Muscle layer of duodenum (tissue), 2 donors: Measurements from ENCODE around the gene CDK8.
"Not testable (repeated sequence)": the region's sequence is repeated elsewhere in the genome, so short reads cannot be mapped to it uniquely, and the experiment has no call there.

Experiments
- H3K27ac ChIP-seq: one replicate; pipeline ENCODE4 v1.7.0; 2013; ENCODE audit warnings: mild to moderate bottlenecking, low read length
- H3K27me3 ChIP-seq: one replicate; pipeline ENCODE4 v1.7.0; 2013; ENCODE audit warnings: low read depth, mild to moderate bottlenecking, control low read depth, low read length
- H3K36me3 ChIP-seq, 2 donors: one replicate each; pipeline ENCODE4 v1.7.0; 2013; ENCODE audit warnings: low read length in 2 of 2, control low read depth in 1 of 2, mild to moderate bottlenecking in 1 of 2; ENCODE audit not compliant: insufficient read depth in 2 of 2, control insufficient read depth in 1 of 2
- H3K4me1 ChIP-seq, 2 donors: one replicate each; pipeline ENCODE4 v1.7.0; 2013; ENCODE audit warnings: low read length in 2 of 2, mild to moderate bottlenecking in 2 of 2, control low read depth in 1 of 2, moderate library complexity in 1 of 2; ENCODE audit not compliant: insufficient read depth in 2 of 2, control insufficient read depth in 1 of 2
- H3K4me3 ChIP-seq, 2 donors: one replicate each; pipeline ENCODE4 v1.7.0; 2013; ENCODE audit warnings: low read length in 2 of 2, low read depth in 1 of 2, mild to moderate bottlenecking in 1 of 2
- H3K9me3 ChIP-seq, 2 donors: one replicate each; pipeline ENCODE4 v1.7.0; 2013; ENCODE audit warnings: low read length in 2 of 2, control low read depth in 1 of 2, mild to moderate bottlenecking in 1 of 2; ENCODE audit not compliant: control insufficient read depth in 1 of 2
- donor health status: healthy.

CDK8 gene

DNA sequence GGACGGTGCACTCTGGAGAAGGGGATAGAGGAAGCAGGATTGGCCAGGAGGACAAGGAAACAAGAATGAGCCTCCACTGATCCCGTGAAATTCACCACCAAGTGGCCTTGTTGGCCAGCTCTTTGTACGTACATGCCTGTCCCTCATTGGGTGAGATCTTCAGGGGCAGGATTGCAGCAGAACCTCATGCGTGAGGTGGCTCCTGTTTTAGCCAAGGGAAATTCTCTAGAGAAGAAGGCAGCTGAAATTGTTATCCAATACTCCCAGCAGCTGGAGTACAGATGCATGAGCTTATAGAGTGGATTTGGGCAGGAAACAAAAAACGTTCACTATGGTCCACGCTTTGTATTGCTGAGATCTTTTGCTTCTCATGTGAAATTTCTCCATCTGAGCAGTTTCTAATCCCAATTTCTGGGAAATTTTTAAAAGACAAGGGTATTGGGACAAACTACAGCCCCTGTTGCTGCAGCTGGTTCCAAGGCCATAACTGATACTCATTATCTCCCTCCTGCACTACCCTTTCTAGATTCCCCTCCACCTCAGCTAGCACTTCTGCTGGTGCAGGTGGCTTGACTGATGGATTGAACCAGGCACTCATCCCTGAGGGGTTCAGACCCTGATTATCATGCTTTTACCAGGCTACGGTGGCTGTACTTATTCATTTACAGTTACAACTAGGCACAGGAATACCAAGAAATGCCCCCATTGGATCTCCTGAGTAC, 27.9 kb upstream of the CDK8 start:
- Histone ChIP-seq H3K27ac (no peak overlapping the region), H3K4me1 (peaks cover 6% of the 10 kb centered on the region in 2 donors), H3K9me3 (no peaks in the 10 kb centered on the region), H3K36me3 (peaks cover 0 to 3% of the 10 kb centered on the region in 2 donors), H3K4me3 (no peak overlapping the region), H3K27me3 (no peaks in the 10 kb centered on the region)

DNA sequence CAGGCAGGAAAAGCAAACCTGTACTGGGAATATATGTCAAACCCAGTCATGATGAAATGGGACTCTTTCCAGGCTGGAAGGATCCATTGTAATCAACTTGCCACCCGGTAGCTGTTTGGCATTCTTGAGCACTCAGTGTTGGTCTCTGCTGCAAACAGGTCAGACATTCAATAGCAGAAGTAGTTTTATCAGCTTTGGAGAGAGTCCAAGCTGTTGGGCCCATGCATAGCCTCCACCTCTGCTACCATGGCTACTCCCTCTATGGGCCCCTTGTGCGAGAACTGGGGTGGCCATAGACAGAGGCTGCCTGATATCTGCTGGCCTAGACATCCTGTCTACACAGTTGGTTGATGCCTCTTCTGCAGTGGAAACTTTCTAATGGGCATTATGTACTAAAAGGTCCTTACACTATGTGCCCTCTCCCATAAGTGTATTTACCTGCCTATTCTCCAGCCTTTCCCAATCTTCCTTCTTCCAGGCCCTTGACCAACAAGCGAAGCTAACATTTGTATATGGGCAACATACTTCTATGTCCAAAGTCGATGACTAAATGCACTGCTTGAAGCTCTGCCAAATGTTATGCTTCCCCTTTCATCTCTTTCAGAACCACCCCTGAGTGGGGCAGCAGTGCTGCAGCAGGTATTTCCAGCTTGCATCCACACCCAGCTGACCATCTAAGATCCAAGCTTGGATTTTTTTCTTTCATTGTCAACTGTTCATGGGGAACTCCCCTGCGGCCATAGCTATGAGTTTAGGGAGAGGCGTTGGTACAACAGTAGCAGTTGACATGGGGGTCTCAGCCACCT, 26.6 kb upstream of the CDK8 start:
- Histone ChIP-seq H3K4me3 (no peak overlapping the region), H3K9me3 (no peaks in the 10 kb centered on the region), H3K27me3 (no peaks in the 10 kb centered on the region), H3K27ac (no peak overlapping the region), H3K4me1 (peaks cover 6% of the 10 kb centered on the region in 2 donors), H3K36me3 (no peaks in the 10 kb centered on the region)

DNA sequence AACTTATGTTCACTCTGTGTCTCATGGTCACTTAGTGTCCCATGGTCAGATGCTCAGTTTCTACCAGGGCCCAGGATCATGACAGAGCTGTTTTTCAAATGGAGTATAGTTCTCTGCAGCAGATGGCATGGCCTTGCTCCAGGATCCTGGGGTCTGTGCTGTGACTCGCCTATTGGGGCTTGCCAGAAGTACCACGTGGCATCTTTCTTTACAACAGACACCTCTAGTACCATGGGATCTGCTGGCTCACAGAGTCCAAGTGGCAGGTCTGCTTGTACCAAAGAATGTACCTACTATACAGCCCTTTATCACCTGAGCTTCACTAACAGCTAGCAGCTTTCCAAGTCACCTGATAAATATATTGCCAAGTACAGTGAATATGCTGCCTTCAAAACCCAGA, 25.8 kb upstream of the CDK8 start:
- Histone ChIP-seq H3K9me3 (no peaks in the 10 kb centered on the region), H3K36me3 (no peaks in the 10 kb centered on the region), H3K4me1 (peaks cover under 1 to 1% of the 10 kb centered on the region in 2 donors), H3K4me3 (no peak overlapping the region), H3K27ac (no peak overlapping the region), H3K27me3 (no peaks in the 10 kb centered on the region)

DNA sequence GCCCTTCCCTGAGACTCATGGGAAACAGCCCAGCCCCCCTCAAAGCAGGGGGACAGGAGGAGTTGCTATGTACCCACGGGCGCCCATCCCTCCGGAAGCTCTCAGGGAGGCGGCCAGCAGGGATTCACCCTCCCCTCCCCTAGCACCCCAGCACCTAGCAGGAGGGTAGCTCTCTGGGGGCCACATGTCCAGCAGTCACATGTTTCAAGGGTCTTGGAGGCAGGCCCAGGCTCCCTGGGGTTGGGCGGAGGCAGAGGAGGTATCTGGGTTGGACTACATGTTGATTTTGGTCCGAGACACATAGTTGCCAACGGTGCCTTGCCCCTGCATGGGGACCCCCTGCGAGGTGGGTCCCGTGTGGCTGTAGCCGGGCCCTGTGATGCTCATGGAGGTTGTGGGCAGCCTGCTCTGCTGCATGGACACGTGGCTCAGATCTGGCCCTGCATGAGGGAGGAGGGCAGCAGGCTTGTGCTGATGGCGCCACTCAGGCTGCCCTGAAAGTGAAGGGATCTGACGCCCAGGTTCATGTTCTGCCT, 24.8 kb upstream of the CDK8 start:
- H3K27me3 ChIP-seq = no peaks in the 10 kb centered on the region
- H3K9me3 ChIP-seq = no peaks in the 10 kb centered on the region
- no peak overlapping the region for H3K27ac ChIP-seq
- H3K36me3 ChIP-seq = no peaks in the 10 kb centered on the region
- H3K4me1 ChIP-seq = no peaks in the 10 kb centered on the region
- H3K4me3 ChIP-seq = no peak overlapping the region

DNA sequence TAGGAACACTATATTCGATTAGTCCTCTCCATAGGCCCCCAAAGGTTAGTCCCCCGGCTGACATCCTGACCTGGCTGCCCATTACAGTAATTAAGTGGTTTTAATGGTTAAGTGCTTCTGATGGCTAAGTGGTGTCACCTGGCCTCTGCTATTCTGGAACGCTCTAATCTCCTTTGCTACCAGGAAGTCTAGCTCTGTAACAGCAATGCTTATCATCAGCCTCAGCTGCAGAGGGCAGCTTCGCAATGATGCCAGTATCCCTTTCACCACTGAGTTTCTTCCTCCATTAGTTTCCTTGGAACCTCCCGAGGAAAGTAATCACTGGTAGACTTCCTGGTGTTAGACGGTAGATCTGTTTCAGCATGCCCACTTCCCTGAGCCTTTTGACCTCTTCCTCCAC, 23.2 kb upstream of the CDK8 start:
- Histone ChIP-seq H3K27ac (no peak overlapping the region), H3K4me3 (no peak overlapping the region), H3K36me3 (no peaks in the 10 kb centered on the region), H3K27me3 (no peaks in the 10 kb centered on the region), H3K9me3 (no peaks in the 10 kb centered on the region), H3K4me1 (no peaks in the 10 kb centered on the region)

DNA sequence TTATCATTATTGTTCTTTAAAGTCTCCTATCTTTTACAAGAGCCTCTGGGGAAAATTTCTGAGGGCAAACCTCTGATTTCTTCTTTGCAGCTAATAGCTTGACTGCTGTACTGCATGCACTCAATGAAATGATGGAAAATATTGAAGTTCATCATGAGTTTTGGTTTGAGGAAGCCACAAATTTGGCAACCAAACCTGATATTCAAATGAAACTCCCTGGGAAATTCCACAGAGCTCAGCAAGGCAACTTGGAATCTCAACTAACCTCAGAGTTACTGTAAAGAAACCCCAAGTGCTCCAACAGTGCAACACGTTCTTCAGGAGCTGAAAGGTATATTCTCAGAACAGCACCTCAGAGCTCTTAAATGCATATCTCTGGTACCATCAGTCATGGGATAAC, 17.6 kb upstream of the CDK8 start:
- Histone ChIP-seq H3K4me3 (no peak overlapping the region), H3K27me3 (no peaks in the 10 kb centered on the region), H3K36me3 (no peaks in the 10 kb centered on the region)

DNA sequence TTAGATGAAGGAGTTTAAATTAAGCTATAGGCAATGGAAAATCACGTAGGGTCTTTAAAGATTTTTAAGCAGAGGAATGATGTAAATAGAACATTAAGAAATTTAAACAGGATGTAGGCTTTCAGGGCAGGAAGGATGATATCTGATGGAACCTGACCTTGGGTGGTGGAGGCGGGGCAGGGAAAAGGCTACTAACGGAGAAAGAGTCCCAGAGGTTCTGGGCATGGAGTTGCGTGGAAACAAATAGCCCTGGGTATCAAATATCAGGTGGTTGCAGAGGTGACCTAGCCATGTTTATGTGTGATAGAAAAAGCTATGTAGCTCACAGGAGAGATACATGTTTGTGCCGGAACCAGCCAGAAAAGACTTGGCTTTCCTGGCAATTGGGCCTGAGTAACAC, 7.8 kb upstream of the CDK8 start:
- no peaks in the 10 kb centered on the region for H3K4me1 ChIP-seq
- no peaks in the 10 kb centered on the region for H3K9me3 ChIP-seq
- H3K27ac ChIP-seq = no peak overlapping the region
- H3K36me3 ChIP-seq = no peaks in the 10 kb centered on the region
- no peak overlapping the region for H3K4me3 ChIP-seq
- no peaks in the 10 kb centered on the region for H3K27me3 ChIP-seq

More for the DNA sequence above, 17.6 kb upstream of the CDK8 start:
- Histone ChIP-seq H3K4me1 (no peaks in the 10 kb centered on the region), H3K27ac (no peak overlapping the region), H3K9me3 (no peaks in the 10 kb centered on the region)

DNA sequence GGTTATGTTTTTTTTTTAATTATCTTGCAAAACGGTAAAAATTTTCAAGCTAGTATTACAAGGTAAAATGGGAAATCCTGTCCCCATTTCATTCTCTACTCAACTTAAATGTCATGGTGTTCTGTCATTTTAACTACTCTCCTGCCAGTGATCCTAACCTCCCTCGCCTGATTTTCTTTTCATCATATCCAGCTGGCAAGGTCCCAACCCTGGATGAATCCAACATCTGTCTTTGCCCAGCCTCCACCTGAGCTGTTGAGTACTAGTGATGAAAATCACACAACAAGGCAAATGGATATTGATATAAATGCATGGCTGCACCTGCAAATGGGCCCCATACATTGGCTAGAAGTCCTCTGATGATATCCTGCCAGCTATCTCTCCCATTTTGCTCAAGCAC, 6.9 kb upstream of the CDK8 start:
- Histone ChIP-seq H3K27ac (no peak overlapping the region), H3K4me3 (no peak overlapping the region), H3K36me3 (no peaks in the 10 kb centered on the region), H3K9me3 (no peaks in the 10 kb centered on the region), H3K4me1 (no peaks in the 10 kb centered on the region), H3K27me3 (no peaks in the 10 kb centered on the region)

DNA sequence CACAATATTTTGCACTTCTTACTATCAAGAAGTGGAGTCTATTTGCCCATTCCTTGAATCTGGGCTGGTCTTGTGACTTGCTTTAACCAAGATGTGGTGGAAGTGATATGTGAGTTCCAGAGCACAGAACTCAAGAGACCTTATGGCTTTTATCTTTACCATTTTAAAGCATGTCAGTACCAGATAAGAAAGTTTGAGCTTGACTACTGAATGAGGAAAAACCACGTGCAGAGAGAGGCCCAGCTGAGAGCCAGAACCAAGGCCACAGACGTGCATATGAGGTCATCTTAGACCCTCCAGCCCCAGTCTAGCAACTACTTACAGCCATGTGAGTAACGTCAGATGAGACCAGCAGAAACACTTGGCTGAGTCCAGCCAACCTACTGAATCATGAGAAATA, 6.3 kb upstream of the CDK8 start:
- H3K9me3 ChIP-seq = no peaks in the 10 kb centered on the region
- H3K4me3 ChIP-seq = no peak overlapping the region
- H3K4me1 ChIP-seq = no peaks in the 10 kb centered on the region
- H3K36me3 ChIP-seq = no peaks in the 10 kb centered on the region
- no peak overlapping the region for H3K27ac ChIP-seq
- H3K27me3 ChIP-seq = no peaks in the 10 kb centered on the region

DNA sequence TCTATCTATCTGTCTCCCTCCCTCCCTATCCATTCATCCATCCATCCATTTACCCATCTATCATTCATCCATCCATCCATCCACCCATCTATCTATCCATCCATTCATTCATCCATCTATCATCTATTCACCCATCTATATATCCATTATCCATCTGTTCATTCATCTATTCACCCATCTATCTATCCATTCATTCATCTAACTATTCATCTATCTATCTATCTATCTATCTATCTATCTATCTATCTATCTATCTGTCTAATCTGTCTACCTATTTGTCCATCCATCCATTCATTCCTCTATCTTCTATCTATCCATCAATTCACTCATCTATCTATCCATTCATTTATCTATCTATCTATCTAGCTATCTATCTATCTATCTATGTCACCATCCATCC, 4.4 kb upstream of the CDK8 start:
- Histone ChIP-seq H3K27me3 (no peaks in the 10 kb centered on the region), H3K9me3 (no peaks in the 10 kb centered on the region), H3K36me3 (no peaks in the 10 kb centered on the region), H3K4me3 (no peak overlapping the region), H3K27ac (no peak overlapping the region), H3K4me1 (no peaks in the 10 kb centered on the region)

DNA sequence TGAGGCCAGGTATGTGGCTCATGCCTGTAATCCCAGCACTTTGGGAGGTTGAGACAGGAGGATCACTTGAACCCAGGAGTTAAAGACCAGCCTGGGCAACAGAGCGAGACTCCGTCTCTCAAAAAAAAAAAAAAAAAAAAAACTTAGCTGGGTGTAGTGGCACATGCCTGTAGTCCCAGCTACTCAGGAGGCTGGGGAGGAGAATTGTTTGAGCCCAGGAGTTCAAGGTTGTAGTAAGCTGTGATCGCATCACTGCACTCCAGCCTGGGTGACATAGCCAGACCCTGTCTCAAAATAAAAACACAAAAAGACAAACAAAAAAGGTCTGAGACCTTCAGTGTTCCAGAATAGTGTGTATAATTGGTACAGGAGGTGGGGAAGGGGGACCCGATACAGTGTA, 1.9 kb upstream of the CDK8 start:
- H3K27ac ChIP-seq, H3K36me3 ChIP-seq, H3K9me3 ChIP-seq, H3K27me3 ChIP-seq, H3K4me3 ChIP-seq: not testable (repeated sequence)
- H3K4me1 ChIP-seq = peaks cover 9 to 13% of the 10 kb centered on the region in 2 donors
